ENCODE measurements around the gene COL1A2.

DNA sequence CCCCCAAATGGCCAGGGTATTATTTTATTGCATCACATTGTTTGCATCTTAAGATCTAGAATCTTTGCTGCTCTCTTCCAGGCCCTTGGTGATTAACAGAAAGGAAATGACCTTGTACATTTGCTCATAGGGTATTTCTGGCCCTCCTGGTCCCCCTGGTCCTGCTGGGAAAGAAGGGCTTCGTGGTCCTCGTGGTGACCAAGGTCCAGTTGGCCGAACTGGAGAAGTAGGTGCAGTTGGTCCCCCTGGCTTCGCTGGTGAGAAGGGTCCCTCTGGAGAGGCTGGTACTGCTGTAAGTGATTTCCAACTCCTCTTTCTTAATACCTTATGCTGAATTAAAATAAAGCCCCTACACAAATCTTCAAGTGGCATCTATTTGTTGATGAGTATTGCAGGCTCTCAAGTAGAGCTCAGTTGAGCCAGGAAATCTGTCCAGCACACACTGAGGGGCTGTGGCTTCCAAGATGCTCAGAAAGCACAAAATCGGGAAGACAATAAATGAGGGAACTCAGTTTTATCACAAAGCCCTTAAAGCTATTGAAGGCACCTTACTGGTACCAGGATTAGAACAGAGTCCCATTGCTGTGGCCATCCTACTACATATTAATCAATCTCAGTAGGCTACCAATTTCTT lies 28.2 kb downstream of the COL1A2 start:
- TF ChIP-seq, protein P1, sequence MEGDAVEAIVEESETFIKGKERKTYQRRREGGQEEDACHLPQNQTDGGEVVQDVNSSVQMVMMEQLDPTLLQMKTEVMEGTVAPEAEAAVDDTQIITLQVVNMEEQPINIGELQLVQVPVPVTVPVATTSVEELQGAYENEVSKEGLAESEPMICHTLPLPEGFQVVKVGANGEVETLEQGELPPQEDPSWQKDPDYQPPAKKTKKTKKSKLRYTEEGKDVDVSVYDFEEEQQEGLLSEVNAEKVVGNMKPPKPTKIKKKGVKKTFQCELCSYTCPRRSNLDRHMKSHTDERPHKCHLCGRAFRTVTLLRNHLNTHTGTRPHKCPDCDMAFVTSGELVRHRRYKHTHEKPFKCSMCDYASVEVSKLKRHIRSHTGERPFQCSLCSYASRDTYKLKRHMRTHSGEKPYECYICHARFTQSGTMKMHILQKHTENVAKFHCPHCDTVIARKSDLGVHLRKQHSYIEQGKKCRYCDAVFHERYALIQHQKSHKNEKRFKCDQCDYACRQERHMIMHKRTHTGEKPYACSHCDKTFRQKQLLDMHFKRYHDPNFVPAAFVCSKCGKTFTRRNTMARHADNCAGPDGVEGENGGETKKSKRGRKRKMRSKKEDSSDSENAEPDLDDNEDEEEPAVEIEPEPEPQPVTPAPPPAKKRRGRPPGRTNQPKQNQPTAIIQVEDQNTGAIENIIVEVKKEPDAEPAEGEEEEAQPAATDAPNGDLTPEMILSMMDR (IDR thresholded peaks at IDR 0.05 in 2 of 3, conservative IDR thresholded peaks at IDR 0.05 in 1 of 3; ENCODE audit: borderline replicate concordance in 1 of 3, insufficient read depth in 1 of 3, low read depth in 2 of 3, low read length in 2 of 3): no peak
- TF ChIP-seq TCF7L2 (IDR thresholded peaks at IDR 0.05; ENCODE audit: borderline replicate concordance, extremely low read depth, insufficient read depth, insufficient read length) (no peak), EZH2 (IDR thresholded peaks at IDR 0.05) (no peak), CBX3 (IDR thresholded peaks at IDR 0.05; ENCODE audit: low read depth) (no peak), ZNF274 (IDR thresholded peaks at IDR 0.05; ENCODE audit: low read depth, low read length) (no peak), ATF3 (IDR thresholded peaks at IDR 0.05) (no peak), YY1 (IDR thresholded peaks at IDR 0.05; ENCODE audit: extremely low read depth, insufficient replicate concordance, low read depth, low read length) (no peak), EGR1 (IDR thresholded peaks at IDR 0.05; ENCODE audit: low read depth) (no peak), FOSL1 (IDR thresholded peaks at IDR 0.05; ENCODE audit: low read depth) (no peak), SIN3A (IDR thresholded peaks at IDR 0.05; ENCODE audit: low read depth) (no peak)
- TF ChIP-seq, protein P2, sequence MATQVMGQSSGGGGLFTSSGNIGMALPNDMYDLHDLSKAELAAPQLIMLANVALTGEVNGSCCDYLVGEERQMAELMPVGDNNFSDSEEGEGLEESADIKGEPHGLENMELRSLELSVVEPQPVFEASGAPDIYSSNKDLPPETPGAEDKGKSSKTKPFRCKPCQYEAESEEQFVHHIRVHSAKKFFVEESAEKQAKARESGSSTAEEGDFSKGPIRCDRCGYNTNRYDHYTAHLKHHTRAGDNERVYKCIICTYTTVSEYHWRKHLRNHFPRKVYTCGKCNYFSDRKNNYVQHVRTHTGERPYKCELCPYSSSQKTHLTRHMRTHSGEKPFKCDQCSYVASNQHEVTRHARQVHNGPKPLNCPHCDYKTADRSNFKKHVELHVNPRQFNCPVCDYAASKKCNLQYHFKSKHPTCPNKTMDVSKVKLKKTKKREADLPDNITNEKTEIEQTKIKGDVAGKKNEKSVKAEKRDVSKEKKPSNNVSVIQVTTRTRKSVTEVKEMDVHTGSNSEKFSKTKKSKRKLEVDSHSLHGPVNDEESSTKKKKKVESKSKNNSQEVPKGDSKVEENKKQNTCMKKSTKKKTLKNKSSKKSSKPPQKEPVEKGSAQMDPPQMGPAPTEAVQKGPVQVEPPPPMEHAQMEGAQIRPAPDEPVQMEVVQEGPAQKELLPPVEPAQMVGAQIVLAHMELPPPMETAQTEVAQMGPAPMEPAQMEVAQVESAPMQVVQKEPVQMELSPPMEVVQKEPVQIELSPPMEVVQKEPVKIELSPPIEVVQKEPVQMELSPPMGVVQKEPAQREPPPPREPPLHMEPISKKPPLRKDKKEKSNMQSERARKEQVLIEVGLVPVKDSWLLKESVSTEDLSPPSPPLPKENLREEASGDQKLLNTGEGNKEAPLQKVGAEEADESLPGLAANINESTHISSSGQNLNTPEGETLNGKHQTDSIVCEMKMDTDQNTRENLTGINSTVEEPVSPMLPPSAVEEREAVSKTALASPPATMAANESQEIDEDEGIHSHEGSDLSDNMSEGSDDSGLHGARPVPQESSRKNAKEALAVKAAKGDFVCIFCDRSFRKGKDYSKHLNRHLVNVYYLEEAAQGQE (IDR thresholded peaks at IDR 0.05; ENCODE audit: low read depth): no peak

All from HCT116 (cell line).